HG02885 (cell line): Measurements from ENCODE around the gene LILRA6.
"Not testable (repeated sequence)": the region's sequence is repeated elsewhere in the genome, so short reads cannot be mapped to it uniquely, and the experiment has no call there.

Experiments used
- ATAC-seq: cut with Tn5 transposase; IDR thresholded peaks from one replicate; pipeline ENCODE4 v1.9.1; 2021; ENCODE audit warnings: mild to moderate bottlenecking; ENCODE audit not compliant: unreplicated experiment, poor library complexity

The LILRA6 gene

DNA sequence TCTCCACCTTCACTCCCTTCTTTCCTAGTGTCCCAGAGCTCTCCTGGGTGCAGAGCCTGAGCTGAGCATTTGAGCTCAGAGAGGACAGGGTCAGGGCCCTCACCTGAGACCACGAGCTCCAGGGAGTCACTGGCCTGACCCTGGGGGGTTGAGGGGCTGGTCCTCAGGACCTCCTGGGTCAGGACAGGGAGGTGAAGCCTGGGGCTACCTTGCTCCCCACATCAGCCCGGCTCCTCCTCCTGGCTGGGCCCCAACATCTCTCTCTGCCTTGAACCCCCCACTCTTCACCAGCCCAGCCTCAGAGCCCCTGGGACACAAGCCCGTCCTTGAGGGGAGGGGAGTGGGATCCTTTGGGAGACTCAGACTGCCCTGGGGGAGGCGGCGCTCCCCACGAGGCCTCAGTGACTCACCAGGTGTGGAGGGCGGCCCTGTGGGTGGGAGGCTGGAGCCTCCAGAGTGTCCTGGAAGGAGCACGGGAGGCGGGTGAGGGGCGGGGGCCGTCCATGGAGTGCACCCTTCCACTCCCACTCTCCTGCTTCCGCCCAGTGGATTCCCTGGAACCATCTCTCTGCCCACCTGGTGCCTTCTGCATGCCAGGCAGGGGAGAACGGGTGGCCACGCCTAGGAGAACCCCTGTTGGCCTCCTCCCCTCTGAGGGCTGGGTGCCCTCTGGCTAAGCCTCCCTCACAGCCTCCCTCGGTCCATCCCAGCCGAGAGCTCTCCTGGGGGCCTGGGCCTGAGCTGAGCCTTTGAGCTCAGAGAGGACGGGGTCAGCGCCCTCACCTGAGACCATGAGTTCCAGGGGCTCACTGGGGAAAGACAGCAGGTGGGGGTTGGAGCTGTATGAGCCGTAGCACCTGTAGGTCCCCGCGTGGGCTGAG is 2.9 kb downstream of the LILRA6 start:
- not testable (repeated sequence) for ATAC-seq

DNA sequence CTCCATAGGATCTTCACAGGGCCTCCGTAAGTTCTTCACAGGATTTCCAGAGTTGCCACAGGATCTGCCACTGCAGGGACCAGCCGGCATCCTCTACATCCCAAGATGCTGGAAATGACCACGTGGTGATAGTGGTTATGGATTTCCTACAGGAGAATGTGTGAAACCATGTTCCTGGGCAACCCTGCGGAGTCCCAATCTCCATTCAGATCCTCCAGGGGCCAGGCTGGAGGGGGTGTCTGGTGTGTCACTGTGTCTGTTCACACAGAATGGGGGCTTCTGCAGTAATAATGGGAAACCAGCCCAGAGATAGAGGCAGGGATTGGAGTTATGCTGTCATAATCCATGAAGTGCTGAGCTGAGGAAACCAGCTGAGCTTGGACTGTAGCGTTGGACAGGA is 8.6 kb downstream of the LILRA6 start:
- no peak for ATAC-seq

DNA sequence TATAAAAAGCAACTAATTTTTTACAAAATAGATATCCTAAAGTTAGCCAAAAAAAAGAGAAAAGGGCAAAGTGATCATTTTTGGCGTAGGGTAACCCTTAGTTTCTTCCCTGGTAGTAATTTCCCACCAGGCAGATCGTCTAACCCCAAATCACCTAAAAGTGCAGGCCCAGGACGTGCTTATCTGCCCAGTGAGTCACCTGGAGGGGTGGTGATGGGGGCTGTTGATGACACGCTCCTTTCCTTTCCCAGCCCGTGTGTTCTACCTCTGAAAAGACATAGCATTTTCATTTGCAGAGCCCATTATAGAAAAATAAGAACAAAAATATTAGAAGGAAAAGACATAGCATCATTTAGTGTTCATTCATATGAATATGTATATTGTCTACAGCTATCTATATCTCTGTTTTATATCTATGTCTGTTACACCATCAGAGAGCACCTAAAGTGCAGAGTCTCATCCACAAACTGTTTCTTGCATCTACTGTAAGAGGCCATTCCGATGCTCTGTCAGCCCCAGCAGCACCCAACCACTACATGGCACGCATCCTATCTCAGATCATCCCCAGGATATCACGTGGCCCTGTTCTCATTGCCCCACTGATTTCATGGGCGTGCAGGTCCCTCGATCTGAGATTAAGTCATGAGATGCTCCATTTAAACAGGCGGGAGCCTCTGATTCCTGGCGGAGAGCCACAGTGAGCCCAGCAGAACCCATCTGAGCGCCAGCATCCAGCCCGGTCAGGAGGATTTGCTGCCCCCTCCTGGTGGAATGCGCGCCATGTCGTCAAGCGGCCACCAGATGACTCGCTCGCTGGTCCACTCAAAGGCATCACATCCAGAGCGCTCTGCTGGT is 11.3 kb downstream of the LILRA6 start:
- ATAC-seq: peak; percentile 74

DNA sequence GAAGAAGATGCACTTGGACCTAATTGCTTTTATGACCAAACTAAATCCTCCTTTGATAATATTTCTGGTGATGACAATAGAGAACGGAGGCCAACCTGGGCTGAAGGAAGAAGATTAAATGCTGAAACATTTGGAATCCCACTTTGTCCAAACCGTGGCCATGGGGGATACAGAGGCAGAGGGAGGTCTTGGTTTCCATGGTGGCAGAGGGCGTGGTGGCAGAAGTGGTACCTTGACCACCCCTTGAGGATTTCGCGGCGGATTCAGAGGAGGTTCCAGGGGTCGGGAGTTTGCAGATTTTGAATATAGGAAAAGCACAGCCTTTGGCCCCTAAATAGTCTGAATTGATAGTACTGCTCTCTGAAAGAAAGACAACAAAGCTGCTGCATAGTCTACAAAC is 12.6 kb downstream of the LILRA6 start:
- no peak for ATAC-seq

DNA sequence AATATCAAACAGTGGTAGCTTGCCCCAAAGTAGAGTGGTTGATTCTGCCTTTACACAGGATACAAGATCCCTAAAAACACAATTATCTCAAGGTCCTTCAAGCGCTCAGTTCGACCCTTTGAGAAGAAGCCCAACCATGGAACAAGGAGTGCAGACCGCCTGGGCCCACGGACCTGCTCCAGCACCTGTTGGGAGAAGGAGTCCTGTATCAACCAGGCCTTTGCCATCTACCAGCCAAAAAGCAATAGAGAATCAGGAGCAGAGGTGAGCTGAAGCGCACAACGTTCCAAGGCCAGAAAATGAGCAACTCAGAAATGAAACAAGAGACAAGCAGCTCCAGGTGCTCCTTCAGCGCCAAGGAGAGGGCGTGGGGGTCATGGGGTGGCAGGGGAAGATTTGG is 13.4 kb downstream of the LILRA6 start:
- no peak for ATAC-seq

DNA sequence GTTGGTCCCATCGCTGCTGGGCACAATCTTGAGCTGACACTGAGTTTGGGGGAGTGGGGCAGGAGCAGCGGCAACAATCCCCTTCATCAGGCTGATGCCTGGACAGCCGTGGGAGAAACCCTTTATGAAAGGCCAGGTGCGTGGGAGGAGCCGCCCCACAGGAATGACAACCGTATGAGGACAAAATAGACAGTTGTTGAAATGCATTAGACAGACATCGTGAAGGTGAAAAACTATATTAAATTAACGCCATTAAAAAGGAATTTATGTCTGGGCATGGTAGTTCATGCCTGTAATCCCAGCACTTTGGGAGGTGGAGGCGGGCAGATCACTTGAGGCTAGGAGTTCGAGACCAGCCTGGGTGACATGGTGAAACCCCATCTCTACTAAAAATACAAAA is 18.0 kb downstream of the LILRA6 start:
- not testable (repeated sequence) for ATAC-seq

DNA sequence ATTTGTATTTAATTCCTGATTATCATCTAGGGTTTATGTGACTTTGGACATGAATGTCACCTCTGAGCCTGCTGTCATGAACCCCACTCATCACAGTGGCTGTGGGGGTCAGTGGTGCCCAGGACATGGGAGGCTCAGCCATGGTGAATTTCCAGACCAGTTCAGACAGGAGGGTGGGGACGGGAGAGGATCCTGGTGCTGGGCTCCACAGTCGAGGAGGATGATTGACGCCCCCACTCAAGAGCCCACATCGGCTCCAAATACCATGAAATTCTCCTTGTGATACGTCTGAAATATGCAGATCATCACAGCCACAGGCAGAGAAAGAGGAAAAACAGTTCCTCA is 18.7 kb downstream of the LILRA6 start:
- not testable (repeated sequence) for ATAC-seq

DNA sequence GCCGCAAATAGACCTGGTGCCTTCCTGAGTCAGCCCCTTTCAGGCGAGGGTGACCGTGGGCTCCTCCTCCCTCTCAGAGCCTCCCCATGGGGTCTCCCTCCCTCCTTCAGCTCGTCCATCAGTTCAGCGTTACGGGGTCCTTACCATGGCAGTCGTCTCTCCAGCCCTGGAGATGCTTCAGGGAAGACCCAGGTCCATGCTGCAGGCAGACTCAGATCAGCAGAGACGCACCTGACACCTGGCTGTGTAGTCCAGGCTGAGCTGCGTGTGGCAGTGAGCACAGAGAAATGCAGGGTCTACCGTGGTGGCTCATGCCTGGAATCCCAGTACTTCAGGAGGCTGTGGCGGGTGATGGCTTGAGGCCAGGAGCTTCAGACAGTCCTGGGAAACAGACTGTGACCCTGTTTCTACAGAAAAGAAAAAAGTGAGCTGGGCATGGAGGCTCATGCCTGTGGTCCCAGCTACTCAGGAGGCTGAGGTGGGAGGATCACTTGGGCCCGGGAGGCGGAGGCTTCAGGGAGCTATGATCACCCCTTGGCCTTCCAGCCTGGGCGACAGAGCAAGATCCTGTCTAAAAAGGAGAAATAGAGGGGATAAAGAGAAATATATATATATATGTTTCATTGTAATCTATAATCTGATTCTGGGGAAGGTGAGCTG is 19.2 kb downstream of the LILRA6 start:
- ATAC-seq: not testable (repeated sequence)

DNA sequence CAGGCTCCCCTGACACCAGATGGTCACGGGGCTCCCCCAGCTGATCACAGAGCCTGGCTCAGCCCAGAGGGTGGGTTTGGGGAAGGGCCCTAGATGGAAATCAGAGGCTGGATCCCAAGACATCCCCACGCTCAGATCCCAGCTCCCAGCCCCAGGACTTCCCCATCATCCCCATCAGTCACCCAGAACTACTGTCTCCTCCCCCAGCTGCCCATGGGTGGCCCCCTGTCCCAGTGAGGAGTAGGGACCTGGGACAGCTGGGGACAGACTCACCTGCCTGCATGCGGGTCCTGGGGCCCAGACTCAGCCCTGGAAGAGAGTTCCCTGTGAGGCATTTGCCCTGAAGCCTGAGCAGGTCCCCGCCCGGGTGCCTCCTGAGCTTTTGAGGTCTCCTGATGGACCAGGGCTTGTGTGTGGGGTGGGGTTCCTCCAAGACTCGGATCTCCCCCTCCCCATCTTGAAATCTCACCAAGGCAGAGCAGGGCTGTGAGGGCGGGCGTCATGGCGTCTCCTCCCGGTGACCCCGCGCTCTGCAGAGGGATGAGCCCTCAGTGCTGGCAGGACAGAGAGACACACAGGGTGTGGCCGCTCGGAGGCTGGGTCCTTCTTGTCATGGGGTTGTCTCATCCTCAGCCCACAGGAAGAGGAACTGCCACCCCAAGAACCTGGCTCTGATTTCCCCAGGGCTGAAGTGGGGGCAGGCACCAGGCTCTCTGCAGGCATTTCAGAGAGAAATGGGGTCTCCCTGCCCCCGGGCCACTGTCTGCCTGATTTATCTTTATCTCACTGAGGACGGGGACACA is 19.9 kb downstream of the LILRA6 start, which contains the start of gene LILRB3:
LILRB3 (minus strand) TSS at position 534 of the 803 bp plus-strand sequence; CDS start at position 503, 31 bp downstream.
- not testable (repeated sequence) for ATAC-seq

DNA sequence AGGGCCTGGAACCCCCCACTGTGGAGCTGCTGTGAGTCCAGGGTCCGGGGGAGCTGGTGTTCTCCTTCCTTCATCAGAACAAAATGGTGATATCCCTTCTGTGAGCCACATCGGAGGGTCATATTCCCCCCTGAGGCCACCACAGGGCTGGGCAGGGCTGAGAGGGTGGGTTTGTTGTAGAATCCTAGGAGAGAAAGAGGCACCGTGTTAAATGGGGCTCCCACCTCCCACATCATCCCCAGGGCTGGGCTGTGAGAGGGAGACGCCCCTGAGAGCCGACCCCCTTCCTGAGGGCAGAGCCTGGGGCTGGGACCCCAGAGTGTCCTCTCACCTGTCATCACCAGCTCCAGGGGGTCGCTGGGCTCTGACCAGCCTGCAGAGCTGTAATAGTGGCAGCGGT is 20.6 kb downstream of the LILRA6 start:
- ATAC-seq: not testable (repeated sequence)

DNA sequence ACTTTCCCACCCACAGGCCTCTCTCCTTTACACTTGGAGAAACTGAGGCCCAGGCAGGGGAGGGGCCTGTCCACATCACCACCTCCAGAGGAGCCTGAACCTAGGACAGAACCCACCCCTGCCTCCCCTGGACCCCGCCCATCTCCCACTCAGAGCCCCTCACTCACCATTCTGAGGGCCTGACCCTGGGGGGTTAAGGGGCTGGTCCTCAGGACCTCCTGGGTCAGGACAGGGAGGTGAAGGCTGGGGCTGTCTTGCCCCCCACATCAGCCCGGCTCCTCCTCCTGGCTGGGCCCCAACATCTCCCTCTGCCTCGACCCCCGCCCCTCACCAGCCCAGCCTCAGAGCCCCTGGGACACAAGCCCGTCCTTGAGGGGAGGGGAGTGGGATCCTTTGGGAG is 22.9 kb downstream of the LILRA6 start:
- not testable (repeated sequence) for ATAC-seq

DNA sequence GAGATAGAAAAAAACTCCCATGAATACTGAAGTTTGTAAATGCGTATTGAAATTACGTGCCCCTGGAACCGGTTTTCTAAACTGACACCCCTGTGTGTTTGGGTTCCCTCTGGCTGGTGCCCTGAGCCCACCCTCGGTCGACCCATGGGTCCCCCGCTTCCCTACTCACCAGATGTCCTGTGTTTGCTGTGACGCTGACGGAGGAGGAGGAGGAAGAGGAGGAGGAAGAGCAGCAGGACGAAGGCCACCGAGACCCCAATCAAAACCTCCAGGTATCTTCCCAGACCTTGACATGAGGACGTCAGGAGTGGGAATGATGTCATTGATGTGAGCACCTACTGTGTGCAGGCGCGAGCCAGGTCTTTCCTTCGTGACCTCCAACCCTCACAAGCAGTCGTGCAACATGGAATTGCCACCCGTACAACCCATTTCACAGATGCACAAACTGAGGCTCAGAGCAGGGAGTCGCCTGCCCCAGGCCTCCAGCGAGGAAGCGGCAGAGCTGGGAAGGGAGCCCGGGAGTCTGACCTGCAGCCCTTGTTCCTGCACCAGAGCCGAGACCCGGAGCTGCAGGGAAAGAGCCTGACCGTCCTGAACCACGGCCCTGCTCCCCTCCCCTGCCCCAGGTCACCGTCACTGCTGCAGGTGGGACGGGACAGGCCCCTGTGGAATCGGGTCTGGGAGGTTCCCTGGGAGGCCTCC is 23.5 kb downstream of the LILRA6 start:
- ATAC-seq: no peak

DNA sequence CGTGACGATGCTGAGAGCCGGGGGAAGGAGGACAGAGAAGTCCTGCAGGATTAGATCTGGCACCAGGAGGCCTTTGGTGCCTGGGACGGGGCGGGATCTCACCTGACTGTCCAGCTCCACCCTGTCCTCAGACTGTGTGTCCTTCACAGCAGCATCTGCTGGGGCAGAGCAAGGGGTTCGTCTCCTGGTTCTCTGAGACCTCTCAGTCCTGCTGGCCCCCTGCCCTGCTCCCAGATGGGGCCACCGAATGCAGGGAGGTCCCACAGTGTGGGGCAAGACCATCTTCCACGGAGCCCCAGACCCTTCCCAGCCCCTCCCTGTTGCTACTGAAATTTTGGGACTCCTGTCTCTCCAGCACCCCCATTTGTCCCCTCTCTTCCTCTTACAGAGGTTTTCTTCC is 24.3 kb downstream of the LILRA6 start:
- no peak for ATAC-seq

DNA sequence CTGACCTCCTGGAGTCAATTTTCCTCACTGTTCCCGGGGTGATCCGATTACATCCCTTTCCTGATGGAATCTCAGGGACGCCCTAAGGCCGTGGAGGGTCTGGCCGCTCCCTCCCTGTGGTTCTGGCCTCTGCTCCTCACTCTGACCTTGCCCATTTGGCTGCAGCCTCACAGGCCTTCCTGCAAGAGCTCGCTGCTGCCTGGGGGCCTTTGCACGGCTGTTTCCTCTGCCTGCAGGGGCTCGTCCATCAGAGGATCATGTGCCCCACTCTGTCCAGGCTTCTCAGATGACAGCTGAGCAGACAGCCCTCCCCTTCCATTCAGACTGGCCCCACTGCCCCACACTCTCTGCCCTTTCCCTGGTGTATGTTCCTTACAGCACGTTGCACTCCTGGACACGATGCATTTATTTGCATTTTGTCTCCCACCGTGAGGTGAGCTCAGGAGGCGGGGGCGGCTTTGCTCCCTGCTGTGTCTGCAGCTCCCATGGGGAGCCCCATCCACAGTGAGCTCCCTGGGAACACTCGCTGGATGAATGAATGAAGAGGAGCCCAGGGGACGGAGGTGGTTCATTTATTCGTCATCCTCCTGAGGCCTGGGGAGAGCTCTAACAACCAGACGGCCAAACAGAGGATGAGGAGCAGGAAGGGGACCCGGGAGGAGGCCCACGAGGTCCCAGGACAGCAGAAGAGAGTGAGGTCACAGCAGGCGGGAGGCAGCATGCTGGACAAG is 24.9 kb downstream of the LILRA6 start:
- not testable (repeated sequence) for ATAC-seq

DNA sequence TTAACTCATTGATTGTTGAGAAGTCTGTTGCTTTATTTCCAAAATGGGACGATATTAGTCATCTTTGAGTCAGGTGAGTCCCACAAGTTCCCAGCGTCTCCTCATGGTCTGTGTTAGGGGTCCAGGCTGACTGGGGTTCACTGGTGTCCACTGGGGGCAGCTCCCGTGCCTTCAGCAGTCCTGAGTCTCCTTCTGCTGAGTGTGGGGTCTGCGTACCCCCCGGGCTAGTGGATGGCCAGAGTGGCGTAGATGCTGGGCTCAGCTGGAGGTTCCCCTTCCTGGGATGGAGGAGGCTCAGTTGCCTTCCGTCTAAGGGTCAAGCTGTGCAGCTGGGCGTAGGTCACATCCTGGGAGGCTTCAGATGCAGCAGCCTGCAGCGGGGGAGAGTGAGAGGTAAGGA is 25.7 kb downstream of the LILRA6 start:
- no peak for ATAC-seq

DNA sequence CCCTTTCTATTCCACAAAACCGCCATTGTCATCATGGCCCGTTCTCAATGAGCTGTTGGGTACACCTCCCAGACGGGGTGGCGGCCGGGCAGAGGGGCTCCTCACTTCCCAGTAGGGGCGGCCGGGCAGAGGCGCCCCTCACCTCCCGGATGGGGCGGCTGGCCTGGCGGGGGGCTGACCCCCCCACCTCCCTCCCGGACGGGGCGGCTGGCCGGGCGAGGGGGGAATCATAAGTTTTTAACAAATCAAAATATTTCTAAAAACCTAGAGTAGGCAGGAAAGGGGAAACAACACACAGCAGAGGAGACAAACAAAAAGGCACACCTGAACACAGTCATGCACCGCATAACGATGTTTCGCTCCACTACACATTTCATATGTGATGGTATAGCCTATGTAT is 27.9 kb downstream of the LILRA6 start:
- not testable (repeated sequence) for ATAC-seq

DNA sequence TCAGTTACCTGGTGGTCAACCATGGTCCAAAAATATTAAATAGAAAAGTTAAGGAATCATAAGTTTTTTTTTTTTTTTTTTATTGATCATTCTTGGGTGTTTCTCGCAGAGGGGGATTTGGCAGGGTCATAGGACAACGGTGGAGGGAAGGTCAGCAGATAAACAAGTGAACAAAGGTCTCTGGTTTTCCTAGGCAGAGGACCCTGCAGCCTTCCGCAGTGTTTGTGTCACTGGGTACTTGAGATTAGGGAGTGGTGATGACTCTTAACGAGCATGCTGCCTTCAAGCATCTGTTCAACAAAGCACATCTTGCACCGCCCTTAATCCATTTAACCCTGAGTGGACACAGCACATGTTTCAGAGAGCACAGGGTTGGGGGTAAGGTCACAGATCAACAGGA is 28.4 kb downstream of the LILRA6 start:
- ATAC-seq: not testable (repeated sequence)

DNA sequence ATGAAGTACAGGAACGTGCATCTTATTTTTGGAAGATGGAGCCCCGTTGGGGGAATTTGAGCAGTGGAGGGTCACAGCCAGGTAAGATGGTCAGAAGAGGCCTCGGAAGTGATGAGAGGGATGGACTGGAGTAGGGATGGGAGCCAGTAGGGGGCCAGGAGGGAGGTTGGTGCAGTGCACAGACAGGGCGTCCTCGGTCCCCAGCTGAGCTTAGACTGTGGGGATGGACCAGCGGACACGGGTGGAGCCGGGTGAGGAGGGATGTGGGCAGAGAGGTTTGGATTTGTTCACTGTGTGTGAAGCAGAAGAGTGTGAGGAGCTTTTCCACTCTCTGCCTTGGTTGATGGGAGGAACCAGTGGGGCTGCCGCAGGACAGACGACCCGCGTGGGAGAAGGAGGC is 31.4 kb downstream of the LILRA6 start:
- ATAC-seq: no peak
